ENCODE data around the gene ABHD6. TPM values are rescaled to one million over a fixed set of nuclear protein-coding genes. Genes with fewer than 3 reads are reported as not detected.
A peak's percentile ranks its signal among the peaks of the same experiment; 100 is the strongest.

ABHD6 gene
- 1 to 10 TPM; 4.5 to 6.1 TPM for total RNA-seq

GRCh38 chr3:58237238-58237940 lies at the start of gene ABHD6:
TSS of gene ABHD6 (plus strand) at chr3:58237792. CDS start at chr3:58256587, 18,795 bp downstream.
- DNase-seq = peak; percentile 80
- Mint-ChIP-seq H3K4me3 (peak within 1 kb of the TSS; percentile 86), H3K36me3 (ENCODE audit: low read depth) (no peaks in the 10 kb centered on the region), H3K9me3 (no peaks in the 10 kb centered on the region), H3K27ac (peak within 1 kb of the TSS; percentile 72), H3K4me1 (peaks cover 12% of the 10 kb centered on the region), H3K27me3 (peaks cover 25% of the 10 kb centered on the region)
- ChIA-PET POLR2A (interaction anchor here (1.0 to 2.5 kb wide), 3 partner anchors 18 to 69 kb away, joined by 3 to 10 read pairs (median 3); partner anchors contain the start of genes HTD2 and RPP14), CTCF (interaction anchor here (0.6 to 3.0 kb wide), 6 partner anchors 20 to 101 kb away, joined by 3 to 25 read pairs (median 4); partner anchors contain the start of genes HTD2 and RPP14)

GRCh38 chr3:58188173-58188564 lies 49.4 kb upstream of the ABHD6 start:
- no peak for DNase-seq
- no peaks in the 10 kb centered on the region for H3K9me3 Mint-ChIP-seq
- no peak overlapping the region for H3K4me3 Mint-ChIP-seq
- no peaks in the 10 kb centered on the region for H3K27me3 Mint-ChIP-seq
- ChIA-PET POLR2A (no interaction called here), CTCF (interaction anchor here (0.6 to 5.4 kb wide), 26 partner anchors 9 to 442 kb away, joined by 3 to 82 read pairs (median 4); partner anchors contain the start of genes FLNB, HTD2 and RPP14)
- no peaks in the 10 kb centered on the region for H3K4me1 Mint-ChIP-seq
- no peaks in the 10 kb centered on the region for H3K36me3 Mint-ChIP-seq (ENCODE audit: low read depth)
- no peak overlapping the region for H3K27ac Mint-ChIP-seq

GRCh38 chr3:58188921-58189451 lies 48.6 kb upstream of the ABHD6 start:
- CTCF ChIA-PET = interaction anchor here (0.5 to 5.4 kb wide), 13 partner anchors 11 to 379 kb away, joined by 3 to 82 read pairs (median 5); partner anchors contain the start of genes HTD2 and RPP14
- Mint-ChIP-seq H3K27ac (no peak overlapping the region), H3K4me3 (no peak overlapping the region), H3K4me1 (no peaks in the 10 kb centered on the region), H3K27me3 (no peaks in the 10 kb centered on the region), H3K9me3 (no peaks in the 10 kb centered on the region), H3K36me3 (ENCODE audit: low read depth) (no peaks in the 10 kb centered on the region)
- no peak for DNase-seq
- POLR2A ChIA-PET = interaction anchor here (0.6 kb wide), 1 partner anchor 212 kb away, joined by 3 read pairs; no protein-coding TSS in a partner anchor

GRCh38 chr3:58189691-58190090 lies 47.9 kb upstream of the ABHD6 start:
- no peaks in the 10 kb centered on the region for H3K4me1 Mint-ChIP-seq
- DNase-seq = no peak
- H3K36me3 Mint-ChIP-seq (ENCODE audit: low read depth) = no peaks in the 10 kb centered on the region
- H3K27me3 Mint-ChIP-seq = no peaks in the 10 kb centered on the region
- CTCF ChIA-PET = interaction anchor here (1.5 to 5.4 kb wide), 6 partner anchors 12 to 117 kb away, joined by 4 to 82 read pairs (median 29); partner anchors contain the start of genes HTD2 and RPP14
- H3K9me3 Mint-ChIP-seq = no peaks in the 10 kb centered on the region
- no peak overlapping the region for H3K27ac Mint-ChIP-seq
- H3K4me3 Mint-ChIP-seq = no peak overlapping the region
- POLR2A ChIA-PET = interaction anchor here (0.7 kb wide), 1 partner anchor 46 kb away, joined by 3 read pairs; no protein-coding TSS in a partner anchor

- no peak overlapping the region for H3K4me3 Mint-ChIP-seq
- H3K27me3 Mint-ChIP-seq = no peaks in the 10 kb centered on the region
- no peaks in the 10 kb centered on the region for H3K4me1 Mint-ChIP-seq
- ChIA-PET CTCF (interaction anchor here (1.3 to 5.4 kb wide), 7 partner anchors 11 to 117 kb away, joined by 3 to 82 read pairs (median 28); partner anchors contain the start of genes HTD2 and RPP14), POLR2A (interaction anchor here (0.7 kb wide), 1 partner anchor 45 kb away, joined by 3 read pairs; no protein-coding TSS in a partner anchor)
- no peaks in the 10 kb centered on the region for H3K36me3 Mint-ChIP-seq (ENCODE audit: low read depth)
- no peak for DNase-seq
- no peaks in the 10 kb centered on the region for H3K9me3 Mint-ChIP-seq
- no peak overlapping the region for H3K27ac Mint-ChIP-seq
Observed at GRCh38 chr3:58190291-58190690, 47.3 kb upstream of the ABHD6 start.

GRCh38 chr3:58190882-58191281 lies 46.7 kb upstream of the ABHD6 start:
- H3K4me1 Mint-ChIP-seq = no peaks in the 10 kb centered on the region
- no peak overlapping the region for H3K4me3 Mint-ChIP-seq
- H3K27ac Mint-ChIP-seq = no peak overlapping the region
- CTCF ChIA-PET = interaction anchor here (1.3 to 5.4 kb wide), 4 partner anchors 13 to 28 kb away, joined by 3 to 82 read pairs (median 26); no protein-coding TSS in a partner anchor
- DNase-seq = no peak
- no peaks in the 10 kb centered on the region for H3K27me3 Mint-ChIP-seq
- no peaks in the 10 kb centered on the region for H3K9me3 Mint-ChIP-seq
- POLR2A ChIA-PET = no interaction called here
- no peaks in the 10 kb centered on the region for H3K36me3 Mint-ChIP-seq (ENCODE audit: low read depth)

GRCh38 chr3:58191361-58191991 lies 46.1 kb upstream of the ABHD6 start:
- Mint-ChIP-seq H3K4me1 (no peaks in the 10 kb centered on the region), H3K27me3 (no peaks in the 10 kb centered on the region), H3K27ac (no peak overlapping the region), H3K9me3 (no peaks in the 10 kb centered on the region), H3K36me3 (ENCODE audit: low read depth) (no peaks in the 10 kb centered on the region), H3K4me3 (no peak overlapping the region)
- CTCF ChIA-PET = interaction anchor here (1.3 to 5.4 kb wide), 4 partner anchors 13 to 115 kb away, joined by 3 to 82 read pairs (median 16); partner anchors contain the start of genes HTD2 and RPP14
- DNase-seq = no peak
- POLR2A ChIA-PET = no interaction called here

GRCh38 chr3:58192069-58192468 lies 45.5 kb upstream of the ABHD6 start:
- no peaks in the 10 kb centered on the region for H3K36me3 Mint-ChIP-seq (ENCODE audit: low read depth)
- H3K4me3 Mint-ChIP-seq = no peak overlapping the region
- H3K4me1 Mint-ChIP-seq = no peaks in the 10 kb centered on the region
- no peaks in the 10 kb centered on the region for H3K27me3 Mint-ChIP-seq
- no peak overlapping the region for H3K27ac Mint-ChIP-seq
- CTCF ChIA-PET = interaction anchor here (1.6 to 5.4 kb wide), 2 partner anchors 26 to 115 kb away, joined by 5 to 82 read pairs; partner anchors contain the start of genes HTD2 and RPP14
- no peak for DNase-seq
- H3K9me3 Mint-ChIP-seq = no peaks in the 10 kb centered on the region
- POLR2A ChIA-PET = no interaction called here

- Mint-ChIP-seq H3K4me1 (no peaks in the 10 kb centered on the region), H3K4me3 (no peak overlapping the region), H3K36me3 (ENCODE audit: low read depth) (no peaks in the 10 kb centered on the region), H3K9me3 (no peaks in the 10 kb centered on the region), H3K27me3 (no peaks in the 10 kb centered on the region), H3K27ac (no peak overlapping the region)
- ChIA-PET POLR2A (no interaction called here), CTCF (interaction anchor here (0.6 kb wide), 2 partner anchors 10 to 106 kb away, joined by 3 read pairs; no protein-coding TSS in a partner anchor)
- DNase-seq = no peak
Observed at GRCh38 chr3:58193682-58194407, 43.7 kb upstream of the ABHD6 start.

GRCh38 chr3:58197588-58197987 lies 40.0 kb upstream of the ABHD6 start:
- DNase-seq = no peak
- Mint-ChIP-seq H3K4me1 (no peaks in the 10 kb centered on the region), H3K9me3 (no peaks in the 10 kb centered on the region), H3K27me3 (peaks cover 12% of the 10 kb centered on the region), H3K27ac (no peak overlapping the region), H3K36me3 (ENCODE audit: low read depth) (no peaks in the 10 kb centered on the region), H3K4me3 (no peak overlapping the region)
- ChIA-PET POLR2A (no interaction called here), CTCF (interaction anchor here (1.1 to 1.6 kb wide), 2 partner anchors 19 to 30 kb away, joined by 4 to 8 read pairs; no protein-coding TSS in a partner anchor)

GRCh38 chr3:58198362-58198761 lies 39.2 kb upstream of the ABHD6 start:
- ChIA-PET POLR2A (no interaction called here), CTCF (no interaction called here)
- peaks cover 18% of the 10 kb centered on the region for H3K27me3 Mint-ChIP-seq
- H3K4me1 Mint-ChIP-seq = no peaks in the 10 kb centered on the region
- no peak for DNase-seq
- no peak overlapping the region for H3K4me3 Mint-ChIP-seq
- no peak overlapping the region for H3K27ac Mint-ChIP-seq
- no peaks in the 10 kb centered on the region for H3K9me3 Mint-ChIP-seq
- H3K36me3 Mint-ChIP-seq (ENCODE audit: low read depth) = peaks cover 4% of the 10 kb centered on the region

GRCh38 chr3:58198804-58199203 lies 38.8 kb upstream of the ABHD6 start:
- no peak for DNase-seq
- H3K4me1 Mint-ChIP-seq = no peaks in the 10 kb centered on the region
- ChIA-PET POLR2A (no interaction called here), CTCF (no interaction called here)
- H3K27ac Mint-ChIP-seq = no peak overlapping the region
- H3K4me3 Mint-ChIP-seq = no peak overlapping the region
- H3K36me3 Mint-ChIP-seq (ENCODE audit: low read depth) = peaks cover 4% of the 10 kb centered on the region
- no peaks in the 10 kb centered on the region for H3K9me3 Mint-ChIP-seq
- peaks cover 18% of the 10 kb centered on the region for H3K27me3 Mint-ChIP-seq
